GM10266 (cell line): ENCODE results near the gene METAP1D.
"Not testable (repeated sequence)": the region's sequence is repeated elsewhere in the genome, so short reads cannot be mapped to it uniquely, and the experiment has no call there.

Experiments
- DNase-seq: peaks from one replicate; pipeline ENCODE4 v3.0.0; 2012; ENCODE audit errors: extremely low spot score
- CTCF ChIP-seq: IDR thresholded peaks from 2 replicates; pipeline ENCODE4 v1.5.1; 2012; ENCODE audit warnings: mild to moderate bottlenecking, low read depth; ENCODE audit not compliant: control insufficient read depth, insufficient read depth; ENCODE audit errors: missing control alignments

METAP1D gene

GRCh38 chr2:171968509-171968908 lies 31.2 kb upstream of the METAP1D start:
- no peak for DNase-seq
- TF ChIP-seq CTCF: no peak

GRCh38 chr2:171972329-171972982 lies 27.3 kb upstream of the METAP1D start:
- TF ChIP-seq CTCF: no peak
- no peak for DNase-seq

GRCh38 chr2:171979103-171979502 lies 20.6 kb upstream of the METAP1D start:
- no peak for DNase-seq
- no peak for TF ChIP-seq CTCF

- not testable (repeated sequence) for DNase-seq
These were observed 15.8 kb upstream of the METAP1D start for GRCh38 chr2:171983924-171984323.

GRCh38 chr2:171985076-171985475 lies 14.7 kb upstream of the METAP1D start:
- no peak for DNase-seq
- TF ChIP-seq CTCF: no peak

GRCh38 chr2:171986778-171987177 lies 13.0 kb upstream of the METAP1D start:
- DNase-seq: no peak
- no peak for TF ChIP-seq CTCF

- TF ChIP-seq CTCF: no peak
- no peak for DNase-seq
These were observed 8.7 kb upstream of the METAP1D start for GRCh38 chr2:171991027-171991426.

- DNase-seq: no peak
- TF ChIP-seq CTCF: no peak
These were observed 4.2 kb upstream of the METAP1D start for GRCh38 chr2:171995586-171995985.
